ENCODE measurements around the gene AVPR2.

DNA sequence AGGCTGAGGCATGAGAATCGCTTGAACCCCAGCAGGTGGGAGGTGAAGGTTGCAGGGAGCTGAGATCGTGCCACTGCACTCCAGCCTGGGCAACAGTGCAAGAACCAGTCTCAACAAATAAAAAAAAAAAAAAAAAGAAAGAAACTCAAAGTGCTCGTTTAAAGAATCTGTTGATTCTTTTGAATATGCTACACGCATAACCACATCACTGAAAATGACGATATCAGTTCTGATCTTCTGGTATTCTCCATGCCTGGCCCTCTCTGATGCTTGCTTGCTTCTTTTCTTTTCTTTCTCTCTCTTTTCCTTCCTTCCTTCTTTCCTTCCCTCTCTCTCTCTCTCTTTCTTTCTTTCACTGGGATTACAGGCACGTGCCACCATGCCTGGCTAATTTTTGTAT lies 7.3 kb downstream of the AVPR2 start:
- TF ChIP-seq POLR2A (IDR thresholded peaks at IDR 0.05; ENCODE audit: low read length) = no peak
- no peak for TF ChIP-seq GATA1 (IDR thresholded peaks at IDR 0.05; ENCODE audit: low read depth, low read length)
